Measurements from ENCODE around the gene NKAIN1. TPM values are rescaled to one million over a fixed set of nuclear protein-coding genes. Genes with fewer than 3 reads are reported as not detected.

Gene NKAIN1
- total RNA-seq, 1 donor from 2014 or later = 9.4 TPM

DNA sequence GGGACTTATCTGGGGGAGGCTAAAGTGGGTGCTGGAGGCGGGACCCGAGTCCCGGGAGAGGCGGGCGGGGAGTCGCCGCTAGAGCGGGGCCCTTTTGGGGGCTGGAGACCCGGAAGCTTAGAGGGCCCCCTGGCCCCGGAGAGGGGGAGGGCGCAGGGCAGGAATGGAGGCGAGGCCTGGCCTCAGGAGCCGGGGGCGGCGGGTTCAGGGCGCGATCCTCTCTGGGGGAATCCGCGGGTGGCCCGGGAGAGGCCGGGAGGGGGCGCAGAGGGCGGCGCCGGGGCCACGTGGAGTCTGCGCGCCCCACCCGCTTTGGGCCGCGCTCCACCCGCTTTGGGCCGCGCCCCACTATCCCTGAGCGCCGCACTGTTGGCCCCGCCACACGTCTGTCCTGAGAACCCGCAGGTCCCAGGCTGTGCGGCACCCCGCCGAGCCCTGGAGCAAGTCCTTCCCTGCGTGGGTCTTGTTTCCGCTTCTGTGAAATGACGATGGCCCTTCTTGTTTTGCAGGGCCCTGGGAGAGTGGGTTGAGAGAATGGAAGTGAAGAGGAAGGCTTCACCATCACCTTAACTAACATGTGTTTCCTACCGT, 84.4 kb downstream of the NKAIN1 start:
- H3K4me1 Mint-ChIP-seq = peaks cover 16% of the 10 kb centered on the region

GRCh38 chr1:31154632-31155215, 85.0 kb downstream of the NKAIN1 start:
- TF ChIP-seq CTCF (IDR thresholded peaks at IDR 0.05; ENCODE audit: unreplicated experiment) = no peak
- Mint-ChIP-seq H3K27ac (peak overlapping the region; percentile 99), H3K9me3 (peaks cover 4% of the 10 kb centered on the region), H3K27me3 (ENCODE audit: low read depth) (no peaks in the 10 kb centered on the region), H3K4me1 (peaks cover 16% of the 10 kb centered on the region), H3K36me3 (no peaks in the 10 kb centered on the region), H3K4me3 (peak overlapping the region; percentile 79)
- DNase-seq (ENCODE audit: low spot score in 2 of 2, unreplicated experiment in 2 of 2) = peak; percentile 84 to 88

More for the DNA sequence above, 84.4 kb downstream of the NKAIN1 start:
- H3K9me3 Mint-ChIP-seq = peaks cover 4% of the 10 kb centered on the region
- DNase-seq (ENCODE audit: low spot score in 2 of 2, unreplicated experiment in 2 of 2) = peak; percentile 38 to 78
- TF ChIP-seq CTCF (IDR thresholded peaks at IDR 0.05; ENCODE audit: unreplicated experiment) = peak; percentile 36
- H3K27me3 Mint-ChIP-seq (ENCODE audit: low read depth) = no peaks in the 10 kb centered on the region
- no peaks in the 10 kb centered on the region for H3K36me3 Mint-ChIP-seq
- peak overlapping the region; percentile 96 for H3K27ac Mint-ChIP-seq
- peak overlapping the region; percentile 79 for H3K4me3 Mint-ChIP-seq

GRCh38 chr1:31154000-31154631, 85.6 kb downstream of the NKAIN1 start:
- Mint-ChIP-seq H3K4me3 (peak overlapping the region; percentile 70), H3K4me1 (peaks cover 15% of the 10 kb centered on the region), H3K27me3 (ENCODE audit: low read depth) (no peaks in the 10 kb centered on the region), H3K9me3 (peaks cover 4% of the 10 kb centered on the region), H3K36me3 (no peaks in the 10 kb centered on the region), H3K27ac (peak overlapping the region; percentile 99)
- no peak for TF ChIP-seq CTCF (IDR thresholded peaks at IDR 0.05; ENCODE audit: unreplicated experiment)
- DNase-seq (ENCODE audit: low spot score in 2 of 2, unreplicated experiment in 2 of 2) = no peak

GRCh38 chr1:31153423-31153822, 86.3 kb downstream of the NKAIN1 start:
- Mint-ChIP-seq H3K4me1 (peaks cover 15% of the 10 kb centered on the region), H3K27me3 (ENCODE audit: low read depth) (no peaks in the 10 kb centered on the region), H3K9me3 (peaks cover 4% of the 10 kb centered on the region), H3K27ac (peak overlapping the region; percentile 73), H3K36me3 (no peaks in the 10 kb centered on the region), H3K4me3 (peak overlapping the region; percentile 22)
- DNase-seq (ENCODE audit: low spot score in 2 of 2, unreplicated experiment in 2 of 2) = no peak
- no peak for TF ChIP-seq CTCF (IDR thresholded peaks at IDR 0.05; ENCODE audit: unreplicated experiment)

GRCh38 chr1:31152181-31152795, 87.4 kb downstream of the NKAIN1 start:
- no peaks in the 10 kb centered on the region for H3K36me3 Mint-ChIP-seq
- H3K4me3 Mint-ChIP-seq = no peak overlapping the region

More at GRCh38 chr1:31152181-31152795, 87.4 kb downstream of the NKAIN1 start:
- DNase-seq (ENCODE audit: low spot score in 2 of 2, unreplicated experiment in 2 of 2) = no peak
- H3K4me1 Mint-ChIP-seq = peaks cover 15% of the 10 kb centered on the region
- no peaks in the 10 kb centered on the region for H3K27me3 Mint-ChIP-seq (ENCODE audit: low read depth)
- H3K27ac Mint-ChIP-seq = peak overlapping the region; percentile 10
- TF ChIP-seq CTCF (IDR thresholded peaks at IDR 0.05; ENCODE audit: unreplicated experiment) = no peak
- peaks cover 4% of the 10 kb centered on the region for H3K9me3 Mint-ChIP-seq
